ENCODE measurements around the gene ARHGEF11. TPM values are rescaled to one million over a fixed set of nuclear protein-coding genes. Genes with fewer than 3 reads are reported as not detected.

Gene ARHGEF11
- total RNA-seq, 1 experiment from 2014 or later: 41.1 TPM

DNA sequence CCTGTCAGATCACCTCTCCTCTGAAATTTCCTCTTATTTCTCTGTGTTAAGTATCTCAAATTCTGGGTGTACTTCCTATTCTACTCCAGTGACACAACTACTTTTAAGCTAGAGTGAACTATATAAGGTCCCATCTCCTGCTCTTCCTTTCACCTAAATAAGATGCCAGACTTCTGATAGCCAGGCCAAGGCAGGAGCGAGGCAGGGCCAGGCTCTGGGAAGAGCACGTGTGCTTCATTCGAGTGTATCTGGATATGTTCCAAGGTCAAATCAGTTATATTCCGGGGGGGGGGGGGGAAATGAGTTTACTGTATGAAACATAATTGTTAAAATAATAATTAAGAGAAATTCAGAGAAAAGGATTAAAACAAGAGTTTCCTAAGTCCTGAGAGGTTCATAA, 65.0 kb downstream of the ARHGEF11 start:
- TF ChIP-seq, protein P1, sequence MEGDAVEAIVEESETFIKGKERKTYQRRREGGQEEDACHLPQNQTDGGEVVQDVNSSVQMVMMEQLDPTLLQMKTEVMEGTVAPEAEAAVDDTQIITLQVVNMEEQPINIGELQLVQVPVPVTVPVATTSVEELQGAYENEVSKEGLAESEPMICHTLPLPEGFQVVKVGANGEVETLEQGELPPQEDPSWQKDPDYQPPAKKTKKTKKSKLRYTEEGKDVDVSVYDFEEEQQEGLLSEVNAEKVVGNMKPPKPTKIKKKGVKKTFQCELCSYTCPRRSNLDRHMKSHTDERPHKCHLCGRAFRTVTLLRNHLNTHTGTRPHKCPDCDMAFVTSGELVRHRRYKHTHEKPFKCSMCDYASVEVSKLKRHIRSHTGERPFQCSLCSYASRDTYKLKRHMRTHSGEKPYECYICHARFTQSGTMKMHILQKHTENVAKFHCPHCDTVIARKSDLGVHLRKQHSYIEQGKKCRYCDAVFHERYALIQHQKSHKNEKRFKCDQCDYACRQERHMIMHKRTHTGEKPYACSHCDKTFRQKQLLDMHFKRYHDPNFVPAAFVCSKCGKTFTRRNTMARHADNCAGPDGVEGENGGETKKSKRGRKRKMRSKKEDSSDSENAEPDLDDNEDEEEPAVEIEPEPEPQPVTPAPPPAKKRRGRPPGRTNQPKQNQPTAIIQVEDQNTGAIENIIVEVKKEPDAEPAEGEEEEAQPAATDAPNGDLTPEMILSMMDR (conservative IDR thresholded peaks at IDR 0.05): no peak
- Histone ChIP-seq H3K27ac (ENCODE audit: insufficient read length, low read depth, low read length) (no peak overlapping the region), H2BK120ac (ENCODE audit: low read depth, low read length, poor library complexity, severe bottlenecking) (no peak overlapping the region), H4K5ac (ENCODE audit: insufficient read length, low read depth, low read length) (no peak overlapping the region), H3K23ac (ENCODE audit: insufficient read length, low read depth, low read length) (no peak overlapping the region), H4K91ac (ENCODE audit: insufficient read length, low read depth, low read length) (no peak overlapping the region), H3K4ac (ENCODE audit: low read depth, low read length) (no peak overlapping the region), H2BK12ac (ENCODE audit: insufficient read length, low read depth, low read length) (no peak overlapping the region), H3K56ac (ENCODE audit: insufficient read length, low read depth, low read length) (no peak overlapping the region), H3K9me3 (ENCODE audit: control insufficient read depth, low read depth, low read length) (no peaks in the 10 kb centered on the region), H3K9ac (ENCODE audit: extremely low read depth, insufficient read length, low read length) (no peak overlapping the region), H3K79me2 (ENCODE audit: insufficient read depth, low read length) (no peaks in the 10 kb centered on the region; the same call in 1 of the 2 replicates), H2BK15ac (ENCODE audit: low read depth, low read length) (no peak overlapping the region), H3K79me1 (ENCODE audit: insufficient read depth, low read depth, low read length, poor library complexity, severe bottlenecking) (no peaks in the 10 kb centered on the region), H3T11ph (ENCODE audit: low read length) (no peak overlapping the region), H4K20me1 (ENCODE audit: control insufficient read depth, insufficient read depth, insufficient read length) (no peaks in the 10 kb centered on the region), H3K18ac (ENCODE audit: insufficient read length, low read depth, low read length) (no peak overlapping the region), H4K8ac (replicated peaks; ENCODE audit: insufficient read length, low read depth, low read length) (no peak overlapping the region), H3K14ac (ENCODE audit: insufficient read depth, low read length) (no peak overlapping the region), H3K4me2 (ENCODE audit: insufficient read depth, insufficient read length, low read length) (no peak overlapping the region), H2BK20ac (ENCODE audit: low read depth, low read length, poor library complexity, severe bottlenecking) (no peak overlapping the region), H3K27me3 (ENCODE audit: insufficient read depth, low read length) (no peaks in the 10 kb centered on the region), H2BK5ac (ENCODE audit: insufficient read length, low read length) (no peak overlapping the region), H3K23me2 (ENCODE audit: insufficient read length, low read depth, low read length, poor library complexity, severe bottlenecking) (no peaks in the 10 kb centered on the region), H2AFZ (ENCODE audit: low read length) (no peak overlapping the region), H2AK5ac (ENCODE audit: insufficient read length, low read length) (no peak overlapping the region), H3K4me1 (ENCODE audit: insufficient read depth, low read length) (no peaks in the 10 kb centered on the region; the same call in 1 of the 2 replicates)
- no peaks in the 10 kb centered on the region for H3K9me3 Mint-ChIP-seq
- peaks cover 28 to 73% (median 62%) of the 10 kb centered on the region in 3 experiments for H3K36me3 Mint-ChIP-seq (ENCODE audit: insufficient read depth in 1 of 3, low read depth in 3 of 3)
- peaks cover 11 to 14% of the 10 kb centered on the region in 2 experiments for H3K4me1 Mint-ChIP-seq
- WGBS (ENCODE audit: extremely low coverage, insufficient read length, low lambda C conversion rate): no CpG with 5 or more reads among the region's 4 CpGs
- peak overlapping the region in 2 of 3 experiments; percentile 0 to 7; a peak in 2 of 7 replicates for H3K27ac Mint-ChIP-seq
- H3K27me3 Mint-ChIP-seq (ENCODE audit: low read depth): no peaks in the 10 kb centered on the region
- no peak for DNase-seq
- H3K4me3 Mint-ChIP-seq: no peak overlapping the region

All from H9 (cell line).